GM12801 (cell line): ENCODE data around the gene AHCYL2.

Experiments
- TF ChIP-seq, protein P1 (sequence below): IDR thresholded peaks from one replicate; pipeline ENCODE4 v1.5.1; 2011; ENCODE audit warnings: control low read depth; ENCODE audit not compliant: insufficient read length; ENCODE audit errors: extremely low read depth

Gene AHCYL2

DNA sequence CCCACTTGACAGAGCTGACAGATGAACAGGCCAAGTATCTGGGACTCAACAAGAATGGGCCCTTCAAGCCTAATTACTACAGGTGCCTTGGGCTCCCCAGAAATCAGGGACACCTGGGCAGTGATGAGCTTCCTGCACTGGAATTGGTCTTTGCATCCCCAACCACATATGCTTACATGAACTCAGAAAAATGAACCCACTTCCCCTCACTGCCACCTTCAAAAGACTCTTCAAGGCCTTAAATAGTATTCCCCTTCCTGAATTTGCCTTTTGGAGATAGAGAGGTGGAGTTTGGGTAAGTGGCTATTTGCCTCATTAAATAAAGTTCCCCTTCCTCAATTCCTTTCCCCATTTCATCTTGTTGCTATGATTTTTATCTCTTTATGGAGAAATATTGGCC, 201.7 kb downstream of the AHCYL2 start:
- TF ChIP-seq, protein P1, sequence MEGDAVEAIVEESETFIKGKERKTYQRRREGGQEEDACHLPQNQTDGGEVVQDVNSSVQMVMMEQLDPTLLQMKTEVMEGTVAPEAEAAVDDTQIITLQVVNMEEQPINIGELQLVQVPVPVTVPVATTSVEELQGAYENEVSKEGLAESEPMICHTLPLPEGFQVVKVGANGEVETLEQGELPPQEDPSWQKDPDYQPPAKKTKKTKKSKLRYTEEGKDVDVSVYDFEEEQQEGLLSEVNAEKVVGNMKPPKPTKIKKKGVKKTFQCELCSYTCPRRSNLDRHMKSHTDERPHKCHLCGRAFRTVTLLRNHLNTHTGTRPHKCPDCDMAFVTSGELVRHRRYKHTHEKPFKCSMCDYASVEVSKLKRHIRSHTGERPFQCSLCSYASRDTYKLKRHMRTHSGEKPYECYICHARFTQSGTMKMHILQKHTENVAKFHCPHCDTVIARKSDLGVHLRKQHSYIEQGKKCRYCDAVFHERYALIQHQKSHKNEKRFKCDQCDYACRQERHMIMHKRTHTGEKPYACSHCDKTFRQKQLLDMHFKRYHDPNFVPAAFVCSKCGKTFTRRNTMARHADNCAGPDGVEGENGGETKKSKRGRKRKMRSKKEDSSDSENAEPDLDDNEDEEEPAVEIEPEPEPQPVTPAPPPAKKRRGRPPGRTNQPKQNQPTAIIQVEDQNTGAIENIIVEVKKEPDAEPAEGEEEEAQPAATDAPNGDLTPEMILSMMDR = no peak

DNA sequence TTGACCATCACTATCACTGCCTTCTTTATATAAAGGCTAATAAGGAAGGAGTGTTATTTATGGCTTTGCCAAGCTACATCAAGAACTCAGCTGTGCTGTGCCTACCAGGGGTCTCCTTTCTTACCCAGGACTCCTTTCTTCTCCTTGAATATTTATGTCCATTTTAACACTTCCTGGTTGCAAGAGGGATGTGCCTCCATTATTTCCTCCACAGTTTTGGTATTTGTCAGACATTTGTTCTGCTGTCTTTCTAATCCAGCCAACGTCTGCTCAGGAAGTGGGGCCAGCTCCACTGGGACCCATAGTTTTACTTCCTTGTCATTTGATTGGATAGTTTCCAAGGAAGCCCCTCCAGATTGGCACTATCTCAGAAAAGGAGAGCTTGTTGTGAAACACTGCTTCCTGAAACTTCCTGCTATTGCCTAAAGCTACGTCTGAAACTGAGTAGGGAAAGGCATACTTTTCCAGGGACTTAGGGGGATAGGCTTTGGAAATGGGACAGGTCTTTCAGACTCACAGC, 202.8 kb downstream of the AHCYL2 start:
- TF ChIP-seq, protein P1 = no peak

DNA sequence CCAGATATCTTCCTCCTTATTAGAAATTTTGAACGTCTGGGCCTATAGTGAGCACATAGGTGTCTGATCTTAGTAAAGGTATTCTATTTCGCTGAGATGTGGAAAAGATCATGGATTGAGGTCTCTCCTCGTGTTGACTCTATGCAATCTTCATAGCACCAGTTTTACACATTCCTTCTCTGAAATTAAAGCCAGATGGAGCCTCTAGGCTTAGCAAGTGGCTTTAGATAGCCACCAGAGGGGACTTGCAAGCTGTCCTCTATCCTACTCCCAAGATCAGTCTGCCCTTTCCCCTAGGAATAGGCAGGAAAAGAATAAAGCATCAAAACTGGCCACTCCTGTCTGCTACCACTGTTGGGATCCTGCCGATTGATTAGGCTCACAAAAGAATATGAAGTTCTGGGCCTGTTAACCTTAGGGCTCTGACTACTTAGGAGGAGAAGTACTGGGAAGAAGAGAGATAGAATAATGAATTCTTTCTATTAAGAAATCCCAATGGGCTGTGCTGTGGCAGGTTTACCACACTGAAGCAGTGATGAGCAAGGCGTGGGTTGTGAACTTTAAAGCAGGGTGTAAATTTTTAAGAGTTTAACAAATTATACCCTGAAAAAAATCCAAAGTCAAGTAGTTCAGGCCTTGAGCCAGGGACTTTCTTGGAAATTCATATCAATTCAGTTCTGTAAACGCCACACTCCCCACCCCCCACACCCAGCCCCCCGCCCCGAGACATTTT, 207.2 kb downstream of the AHCYL2 start:
- TF ChIP-seq, protein P1 = no peak

DNA sequence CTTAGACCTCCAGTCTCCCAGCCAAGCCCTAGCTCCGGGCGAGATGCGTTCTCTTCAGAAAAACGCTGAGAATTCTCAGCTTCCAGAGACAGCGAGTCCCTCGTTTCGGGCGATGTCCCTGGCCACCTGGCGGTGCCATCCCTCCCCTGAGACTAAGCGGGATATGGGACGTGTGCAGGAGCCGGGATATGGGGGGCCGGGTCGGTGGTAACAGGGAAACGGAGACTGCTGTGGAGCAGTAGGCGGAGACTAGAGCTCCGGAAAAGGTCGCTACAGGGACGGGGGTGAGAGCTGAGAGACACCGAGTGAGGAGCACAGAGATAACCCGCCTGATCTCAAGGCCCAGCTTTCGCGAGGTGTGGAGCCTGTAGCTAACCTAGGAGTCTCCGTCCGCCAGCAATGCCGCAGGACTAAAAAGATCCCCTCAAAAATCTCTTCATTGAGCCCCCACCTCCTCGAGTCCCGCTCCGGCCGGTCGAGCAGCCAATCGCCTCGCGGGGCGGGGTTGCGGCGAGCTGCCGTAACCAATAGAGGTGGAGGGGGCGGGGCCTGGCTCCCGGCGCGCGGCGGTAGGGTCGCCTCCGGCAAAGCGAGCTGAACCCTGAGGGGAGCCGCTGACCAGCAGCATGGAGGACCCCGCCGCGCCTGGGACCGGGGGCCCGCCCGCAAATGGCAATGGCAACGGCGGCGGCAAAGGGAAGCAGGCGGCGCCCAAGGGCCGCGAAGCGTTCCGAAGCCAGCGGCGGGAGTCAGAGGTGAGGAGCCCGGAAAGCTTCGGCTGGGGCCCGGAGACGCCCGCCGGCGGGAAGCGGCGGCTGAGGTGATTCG, 209.2 kb downstream of the AHCYL2 start, which contains the start of gene STRIP2:
STRIP2 (plus strand) TSS at position 586 of the 828 bp plus-strand sequence; CDS start at position 627, 41 bp downstream.
- TF ChIP-seq, protein P1 = no peak

DNA sequence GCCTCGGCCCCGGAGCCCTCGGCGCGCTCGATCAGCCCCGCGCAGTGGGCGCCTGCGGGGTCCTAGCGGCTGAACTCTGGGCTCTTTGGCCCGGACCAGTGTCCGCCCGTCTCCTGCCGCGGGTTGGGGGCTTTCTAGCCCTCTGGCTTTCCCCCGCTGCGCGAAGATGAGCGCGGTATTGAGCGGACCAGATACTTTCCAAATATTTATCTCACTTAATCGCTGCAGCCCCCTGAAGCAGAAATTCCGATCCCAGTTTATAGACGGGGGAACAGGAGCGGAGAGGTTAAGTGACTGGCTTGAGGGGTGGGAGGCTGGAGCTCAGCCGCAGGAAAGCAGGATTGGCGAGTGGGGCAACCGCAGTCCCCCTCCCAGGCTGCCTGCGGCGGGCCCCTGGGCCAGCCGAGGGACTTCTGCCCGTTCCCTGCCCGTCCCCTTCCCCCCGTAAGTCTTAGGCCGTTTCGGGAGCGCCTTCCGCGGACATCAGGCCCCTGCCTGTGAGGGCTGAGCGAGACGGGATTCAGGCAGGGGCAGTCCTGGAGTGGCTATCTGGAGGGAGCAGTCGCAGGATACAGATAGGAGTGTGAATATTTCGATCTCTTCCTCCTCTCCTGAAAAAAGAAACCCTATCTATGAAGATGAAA, 210.0 kb downstream of the AHCYL2 start:
- TF ChIP-seq, protein P1 = no peak

DNA sequence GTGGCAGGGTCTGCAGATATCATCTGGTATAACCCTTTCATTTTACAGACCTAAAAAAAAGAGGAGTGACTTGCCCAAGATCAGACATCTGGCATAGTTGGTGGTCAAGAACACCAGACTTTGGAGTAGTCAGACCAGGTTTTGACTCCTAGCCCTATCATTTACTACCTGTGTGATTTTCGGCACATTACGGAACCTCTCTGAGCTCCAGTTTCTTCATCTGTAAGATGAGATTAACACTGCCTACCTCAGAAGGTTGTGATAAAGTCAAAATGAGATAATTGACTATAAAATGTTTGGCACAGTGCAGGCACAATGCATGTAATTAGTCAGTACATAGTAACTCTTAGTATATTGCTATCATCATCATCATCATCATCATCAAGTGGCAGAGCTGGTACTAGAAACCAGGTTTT, 210.6 kb downstream of the AHCYL2 start:
- TF ChIP-seq, protein P1 = no peak

DNA sequence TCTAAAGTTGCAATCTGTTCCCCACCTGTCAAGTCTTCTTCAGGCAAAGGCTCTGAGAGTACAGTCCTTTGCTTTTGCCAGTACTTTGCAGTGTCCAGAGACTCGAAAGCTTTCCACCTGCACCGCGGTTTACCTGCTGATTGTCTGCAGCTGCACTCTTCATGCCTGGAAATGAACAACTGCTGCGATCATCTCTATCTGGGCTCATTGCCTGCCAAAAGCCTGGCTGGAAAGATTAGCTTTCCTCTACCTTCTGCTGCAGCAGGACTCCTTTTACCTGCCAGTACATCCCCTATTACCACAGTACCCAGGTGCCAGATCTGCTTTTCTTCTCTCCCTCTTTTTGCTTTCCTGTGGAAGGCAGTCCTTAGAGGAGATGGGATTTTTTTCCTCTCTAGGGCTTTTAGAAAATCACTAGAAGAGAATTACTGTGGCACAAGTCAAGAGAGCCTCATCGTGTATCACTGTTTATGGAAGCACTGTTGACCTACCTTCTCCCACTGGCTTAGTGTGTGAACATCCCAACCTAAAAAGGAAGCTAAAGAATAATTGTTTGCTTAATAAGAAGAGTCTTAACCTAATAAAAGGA, 211.6 kb downstream of the AHCYL2 start:
- TF ChIP-seq, protein P1 = no peak
